HG03175 (cell line): ENCODE data around the gene PANX2.

ENCODE experiments used
- ATAC-seq: cut with Tn5 transposase; IDR thresholded peaks from one replicate; pipeline ENCODE4 v1.9.1; 2021; ENCODE audit warnings: mild to moderate bottlenecking, moderate library complexity; ENCODE audit not compliant: unreplicated experiment

The PANX2 gene

DNA sequence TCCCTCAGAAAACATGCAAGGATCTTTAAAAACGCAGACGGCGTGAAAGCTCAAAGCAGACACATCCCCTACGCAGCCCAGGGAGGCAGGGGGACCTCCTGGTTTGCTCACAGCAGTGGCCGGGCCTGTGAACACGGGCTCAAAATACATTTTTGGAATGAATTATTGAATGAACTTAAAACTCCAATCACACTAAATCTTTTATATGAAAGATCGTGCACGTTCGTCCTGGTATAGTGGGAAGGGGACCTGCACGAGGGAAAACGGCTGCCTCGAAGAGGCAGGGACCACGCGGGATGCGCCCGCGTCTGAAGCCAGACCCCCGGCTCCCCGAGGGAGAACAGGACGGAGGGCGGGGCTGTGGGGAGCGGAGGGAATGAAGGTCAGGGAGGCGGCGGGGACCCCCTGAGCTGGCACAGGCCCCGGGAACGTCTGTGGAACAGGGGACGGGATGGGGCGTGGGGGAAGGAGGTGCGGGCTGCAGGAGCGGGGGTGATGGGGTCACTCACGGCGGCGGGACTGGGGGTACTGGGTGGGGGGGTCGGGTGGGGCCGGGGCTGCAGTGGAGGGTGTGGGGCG lies 1.3 kb upstream of the PANX2 start:
- no peak for ATAC-seq

DNA sequence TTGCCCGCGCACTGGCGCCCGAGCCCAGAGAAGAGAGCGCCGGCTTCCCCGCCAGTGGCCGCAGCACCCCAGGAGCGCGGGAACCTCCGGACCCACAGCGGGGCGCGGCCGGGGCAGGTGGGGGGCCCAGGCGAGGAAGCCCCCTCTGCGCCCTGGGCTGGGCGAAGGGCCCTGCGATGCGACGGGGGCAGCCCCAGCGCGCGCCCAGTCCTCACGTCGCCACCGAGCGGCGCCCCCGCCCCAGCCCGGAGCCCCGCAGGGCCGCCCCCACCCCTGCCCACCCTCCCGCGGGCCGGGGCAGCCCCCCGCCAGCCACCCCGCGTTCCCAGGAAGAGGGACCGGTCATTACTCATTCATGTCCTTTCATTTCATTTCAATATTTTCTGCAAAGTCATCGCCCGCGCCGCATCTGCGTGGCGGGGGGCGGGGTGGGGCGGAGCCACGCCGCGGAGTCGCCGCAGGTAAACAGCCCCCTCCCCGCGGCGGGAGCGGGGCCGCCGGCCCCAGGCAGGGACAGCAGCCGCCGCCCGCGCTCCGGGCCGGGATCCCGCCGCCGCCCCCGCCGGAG lies 673 bp upstream of the PANX2 start:
- no peak for ATAC-seq

DNA sequence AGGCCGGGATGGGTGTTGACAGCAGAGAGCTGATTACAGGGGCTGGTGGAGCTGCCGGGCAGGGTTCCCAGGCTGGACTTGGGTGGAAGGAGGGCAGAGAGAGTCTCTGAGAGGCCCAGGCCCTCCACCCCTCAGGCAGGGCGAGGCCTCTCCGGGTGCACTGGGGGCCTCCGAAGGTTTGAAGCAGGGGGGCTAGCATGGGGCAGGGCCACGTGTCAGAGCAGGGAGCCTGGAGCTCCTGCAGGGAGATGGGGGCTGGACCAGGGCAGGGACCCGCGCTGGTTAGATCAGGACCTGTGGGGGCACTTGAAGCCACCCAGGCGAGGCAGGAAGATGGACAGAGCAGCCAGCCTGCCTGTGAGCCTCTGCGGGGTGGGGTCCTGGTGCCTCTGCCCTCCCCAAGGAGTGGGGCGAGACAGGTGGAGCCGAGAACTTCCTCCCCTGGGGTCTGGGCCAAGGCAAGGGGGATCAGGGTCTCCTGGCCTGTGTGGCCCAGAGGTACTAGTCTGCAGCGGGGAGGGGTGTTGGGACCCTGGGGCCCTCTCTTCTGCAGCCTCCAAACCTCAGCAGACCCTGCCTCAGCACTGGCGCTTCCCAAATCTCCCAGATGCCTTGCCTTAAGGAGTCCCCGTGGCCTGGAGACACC lies 911 bp downstream of the PANX2 start:
- ATAC-seq, result no peak

DNA sequence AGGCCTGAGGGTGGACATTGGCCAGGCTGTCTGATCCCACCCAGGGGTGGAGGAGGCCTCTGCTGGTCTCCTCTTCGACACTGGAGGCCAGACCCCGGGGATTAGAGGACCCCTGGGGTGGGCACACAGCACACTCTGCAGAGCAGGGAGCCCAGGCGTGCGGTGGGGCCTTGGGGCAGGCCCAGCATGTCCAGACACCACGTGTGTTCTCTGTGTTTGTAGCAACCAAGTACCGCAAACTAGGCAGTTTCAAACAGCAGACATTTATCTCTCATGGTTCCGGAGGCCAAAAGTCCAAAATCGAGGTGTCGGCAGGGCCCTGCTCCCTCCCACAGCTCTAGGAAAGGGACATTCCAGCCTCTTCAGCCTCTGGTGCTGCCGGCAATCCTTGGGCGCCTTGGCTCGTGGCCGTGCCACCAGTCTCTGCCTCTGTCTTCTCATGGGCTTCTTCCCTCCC lies 1.5 kb downstream of the PANX2 start:
- no peak for ATAC-seq

DNA sequence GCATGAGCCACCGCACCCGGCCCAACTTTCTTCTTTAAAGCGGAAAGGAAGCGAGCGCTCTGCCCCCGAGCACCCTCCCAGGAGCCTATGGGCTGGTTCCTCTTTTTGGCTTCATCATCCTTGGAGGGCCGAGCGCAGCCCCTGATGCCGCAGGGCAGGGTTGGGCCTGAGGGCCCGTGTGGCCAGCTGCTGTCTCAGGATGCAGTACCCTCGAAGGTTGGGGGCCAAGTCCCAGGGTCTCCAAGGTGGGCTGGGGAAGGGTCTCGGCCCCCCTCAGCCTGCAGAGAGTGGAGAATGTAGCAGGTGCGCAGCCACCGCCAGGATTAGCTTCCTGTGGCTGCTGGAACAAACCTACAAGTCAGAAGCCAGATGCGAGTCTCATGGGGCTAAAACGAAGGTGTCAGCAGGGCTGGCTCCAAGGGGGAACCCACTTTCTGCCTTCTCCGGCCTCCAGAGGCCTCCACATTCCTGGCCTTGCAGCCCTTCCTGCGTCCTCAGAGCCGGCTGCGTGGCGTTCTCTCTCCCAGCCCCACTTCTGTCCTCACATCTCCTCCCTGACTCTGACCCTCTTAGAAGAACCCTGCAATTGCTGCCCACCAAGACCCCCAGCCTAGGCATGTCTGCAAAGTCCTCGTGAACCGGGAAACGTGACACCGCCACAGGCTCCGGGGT lies 2.9 kb downstream of the PANX2 start:
- no peak for ATAC-seq

DNA sequence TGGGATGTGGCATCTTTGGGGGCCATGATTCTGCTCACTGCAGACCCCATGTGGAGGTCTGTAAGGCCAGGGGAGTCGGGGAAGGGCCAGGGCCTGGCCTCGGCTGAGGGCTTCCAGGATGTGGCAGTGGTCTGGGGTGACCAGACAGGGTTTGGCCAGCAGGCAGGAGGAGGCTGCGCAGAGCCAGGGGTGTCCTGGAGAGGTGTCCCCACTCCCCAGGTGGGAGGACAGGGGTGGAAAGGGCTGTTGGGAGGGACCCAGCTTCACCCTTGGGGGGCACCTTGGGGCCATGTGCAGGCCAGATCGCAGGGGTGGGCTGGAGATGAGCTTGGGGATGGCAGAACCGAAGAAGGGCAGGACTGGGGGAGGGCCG lies 3.4 kb downstream of the PANX2 start:
- no peak for ATAC-seq

DNA sequence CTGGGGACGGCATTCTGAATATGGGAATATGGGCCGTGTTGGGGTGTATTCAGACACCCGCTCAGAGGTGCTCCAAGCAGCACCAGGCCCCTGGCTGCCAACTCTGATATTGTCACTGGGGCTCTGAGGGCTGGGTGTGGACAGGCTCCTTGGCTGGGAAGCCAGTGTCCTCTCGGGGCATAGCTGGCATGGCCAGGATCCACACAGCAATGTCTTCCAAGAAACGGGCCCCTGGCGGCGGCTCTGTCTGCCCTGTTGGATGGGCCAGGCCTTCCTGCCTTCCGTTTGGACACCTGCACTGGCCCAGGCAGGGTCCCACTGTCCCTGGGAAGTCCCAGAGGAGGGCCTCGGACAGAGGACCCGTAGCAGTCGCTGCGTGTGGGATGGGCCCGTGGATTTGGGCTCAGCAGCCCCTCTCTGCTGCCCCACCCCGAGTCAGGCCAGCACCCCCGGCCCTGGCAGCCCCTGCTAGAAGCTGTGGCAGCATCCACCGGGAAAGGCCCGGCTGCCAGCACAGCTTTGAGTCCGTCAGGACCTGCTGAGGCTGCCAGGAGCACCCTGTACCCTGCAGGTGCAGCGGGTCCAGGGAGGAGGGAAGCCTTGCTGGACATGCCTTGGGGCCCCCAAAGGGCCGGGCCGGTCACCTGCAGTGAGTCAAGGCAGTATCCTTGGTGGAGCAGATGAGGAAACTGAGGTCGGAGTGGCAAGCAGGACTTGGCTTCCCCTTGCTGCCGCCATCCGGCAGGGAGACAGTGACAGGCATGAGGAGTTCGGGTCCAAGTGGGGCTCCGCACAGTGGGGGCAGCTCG lies 4.1 kb downstream of the PANX2 start:
- no peak for ATAC-seq

DNA sequence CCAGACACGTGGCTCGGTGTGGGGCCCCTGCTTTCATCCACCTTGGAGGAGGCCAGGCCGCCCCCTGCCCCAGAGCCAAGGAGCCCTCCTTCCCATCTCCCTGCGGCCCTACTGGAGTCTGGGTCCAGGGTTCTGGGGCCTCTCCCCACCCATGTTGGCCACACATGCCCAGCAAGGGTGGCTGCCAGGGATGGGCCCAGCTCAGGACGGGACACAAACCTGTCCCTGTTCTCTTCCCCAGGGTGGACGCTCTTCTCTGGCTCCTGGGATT lies 4.6 kb downstream of the PANX2 start:
- no peak for ATAC-seq

DNA sequence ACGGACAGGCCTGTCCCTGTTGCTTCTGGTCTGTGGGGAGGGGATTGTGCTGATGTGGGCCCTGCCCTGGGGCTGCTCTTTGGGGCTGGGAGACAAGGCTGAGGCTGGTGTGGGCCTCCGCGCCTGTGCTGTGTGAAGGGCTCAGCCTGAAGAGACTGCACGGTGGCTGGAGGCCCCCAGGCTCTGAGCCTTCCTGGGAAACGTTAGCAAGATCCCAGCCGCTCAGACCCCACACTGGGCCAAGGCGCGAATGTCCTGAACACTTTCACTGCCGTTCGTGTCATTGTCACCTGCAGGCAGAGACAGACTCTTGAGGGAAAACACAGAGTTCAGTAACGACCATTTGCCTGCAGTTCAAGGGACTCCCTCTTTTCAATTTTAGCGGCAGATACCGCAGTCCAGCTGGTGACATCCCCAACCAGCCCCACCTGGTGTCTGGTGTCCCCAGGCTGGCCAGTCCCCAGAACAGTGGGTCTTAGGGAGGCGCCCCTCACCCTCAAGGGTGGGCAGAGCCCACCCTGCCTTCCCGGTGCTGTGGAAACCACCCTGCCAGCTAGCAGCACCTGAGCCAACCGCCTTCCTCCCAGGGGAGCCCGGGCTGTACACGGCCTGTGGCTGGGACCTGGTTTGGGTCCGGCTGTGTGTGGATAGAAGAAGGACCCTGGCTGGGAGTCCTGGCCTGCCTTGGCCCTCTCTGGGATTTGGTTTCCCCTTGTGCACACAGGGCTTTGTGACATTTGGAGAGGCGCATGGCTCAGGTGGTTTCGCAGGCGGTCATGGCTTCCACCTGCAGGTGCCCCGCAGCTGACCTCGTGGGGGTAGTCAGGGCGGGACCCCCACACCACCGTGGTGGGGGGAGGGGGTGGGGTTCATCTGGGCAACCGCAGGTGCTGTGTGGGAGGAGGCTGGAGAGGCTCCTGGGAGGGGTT lies 5.7 kb downstream of the PANX2 start:
- ATAC-seq, result no peak

DNA sequence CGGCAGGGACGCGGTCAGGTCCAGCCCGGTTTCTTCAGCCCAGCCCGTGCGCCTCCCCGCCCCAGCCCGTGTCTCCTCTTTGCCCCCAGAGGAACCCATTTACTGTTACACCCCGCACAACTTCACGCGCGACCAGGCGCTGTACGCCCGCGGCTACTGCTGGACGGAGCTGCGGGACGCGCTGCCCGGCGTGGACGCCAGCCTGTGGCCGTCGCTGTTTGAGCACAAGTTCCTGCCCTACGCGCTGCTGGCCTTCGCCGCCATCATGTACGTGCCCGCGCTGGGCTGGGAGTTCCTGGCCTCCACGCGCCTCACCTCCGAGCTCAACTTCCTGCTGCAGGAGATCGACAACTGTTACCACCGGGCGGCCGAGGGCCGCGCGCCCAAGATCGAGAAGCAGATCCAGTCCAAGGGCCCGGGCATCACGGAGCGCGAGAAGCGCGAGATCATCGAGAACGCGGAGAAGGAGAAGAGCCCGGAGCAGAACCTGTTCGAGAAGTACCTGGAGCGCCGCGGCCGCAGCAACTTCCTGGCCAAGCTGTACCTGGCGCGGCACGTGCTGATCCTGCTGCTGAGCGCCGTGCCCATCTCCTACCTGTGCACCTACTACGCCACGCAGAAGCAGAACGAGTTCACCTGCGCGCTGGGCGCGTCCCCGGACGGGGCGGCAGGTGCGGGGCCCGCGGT lies 6.5 kb downstream of the PANX2 start:
- no peak for ATAC-seq

DNA sequence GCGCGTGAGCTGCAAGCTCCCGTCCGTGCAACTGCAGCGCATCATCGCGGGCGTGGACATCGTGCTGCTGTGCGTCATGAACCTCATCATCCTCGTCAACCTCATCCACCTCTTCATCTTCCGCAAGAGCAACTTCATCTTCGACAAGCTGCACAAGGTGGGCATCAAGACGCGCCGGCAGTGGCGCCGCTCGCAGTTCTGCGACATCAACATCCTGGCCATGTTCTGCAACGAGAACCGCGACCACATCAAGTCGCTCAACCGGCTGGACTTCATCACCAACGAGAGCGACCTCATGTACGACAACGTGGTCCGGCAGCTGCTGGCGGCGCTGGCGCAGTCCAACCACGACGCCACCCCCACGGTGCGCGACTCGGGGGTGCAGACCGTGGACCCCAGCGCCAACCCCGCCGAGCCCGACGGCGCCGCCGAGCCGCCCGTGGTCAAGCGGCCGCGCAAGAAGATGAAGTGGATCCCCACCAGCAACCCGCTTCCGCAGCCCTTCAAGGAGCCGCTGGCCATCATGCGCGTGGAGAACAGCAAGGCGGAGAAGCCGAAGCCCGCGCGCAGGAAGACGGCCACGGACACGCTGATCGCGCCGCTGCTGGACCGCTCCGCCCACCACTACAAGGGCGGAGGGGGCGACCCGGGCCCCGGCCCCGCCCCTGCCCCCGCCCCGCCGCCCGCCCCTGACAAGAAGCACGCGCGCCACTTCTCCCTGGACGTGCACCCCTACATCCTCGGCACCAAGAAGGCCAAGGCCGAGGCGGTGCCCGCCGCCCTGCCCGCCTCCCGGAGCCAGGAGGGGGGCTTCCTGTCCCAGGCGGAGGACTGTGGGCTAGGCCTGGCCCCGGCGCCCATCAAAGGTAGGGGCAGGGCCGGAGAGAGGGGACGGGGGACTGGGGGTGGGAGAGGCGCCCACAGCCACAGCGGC lies 7.3 kb downstream of the PANX2 start:
- ATAC-seq, result no peak

DNA sequence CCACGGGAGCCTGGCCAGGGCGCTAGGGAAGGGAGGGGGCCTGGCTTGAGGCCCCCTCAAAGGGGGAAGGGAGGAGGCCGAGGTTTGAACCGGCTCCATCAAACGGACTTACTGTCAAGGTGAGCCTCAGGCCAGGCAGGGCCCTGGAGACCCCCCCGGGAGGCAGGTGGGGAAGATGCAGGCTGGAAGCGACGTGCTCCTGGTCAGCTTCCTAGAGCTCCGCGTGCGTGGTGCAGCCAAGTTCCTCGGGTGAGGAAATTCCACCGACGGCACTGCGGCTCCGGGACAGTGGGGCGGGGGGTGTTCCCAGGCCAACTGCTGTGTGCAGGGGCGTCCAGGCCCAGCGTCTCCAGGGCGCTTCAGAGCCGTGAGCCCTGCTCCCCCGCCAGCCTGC lies 7.9 kb downstream of the PANX2 start:
- ATAC-seq, result no peak

DNA sequence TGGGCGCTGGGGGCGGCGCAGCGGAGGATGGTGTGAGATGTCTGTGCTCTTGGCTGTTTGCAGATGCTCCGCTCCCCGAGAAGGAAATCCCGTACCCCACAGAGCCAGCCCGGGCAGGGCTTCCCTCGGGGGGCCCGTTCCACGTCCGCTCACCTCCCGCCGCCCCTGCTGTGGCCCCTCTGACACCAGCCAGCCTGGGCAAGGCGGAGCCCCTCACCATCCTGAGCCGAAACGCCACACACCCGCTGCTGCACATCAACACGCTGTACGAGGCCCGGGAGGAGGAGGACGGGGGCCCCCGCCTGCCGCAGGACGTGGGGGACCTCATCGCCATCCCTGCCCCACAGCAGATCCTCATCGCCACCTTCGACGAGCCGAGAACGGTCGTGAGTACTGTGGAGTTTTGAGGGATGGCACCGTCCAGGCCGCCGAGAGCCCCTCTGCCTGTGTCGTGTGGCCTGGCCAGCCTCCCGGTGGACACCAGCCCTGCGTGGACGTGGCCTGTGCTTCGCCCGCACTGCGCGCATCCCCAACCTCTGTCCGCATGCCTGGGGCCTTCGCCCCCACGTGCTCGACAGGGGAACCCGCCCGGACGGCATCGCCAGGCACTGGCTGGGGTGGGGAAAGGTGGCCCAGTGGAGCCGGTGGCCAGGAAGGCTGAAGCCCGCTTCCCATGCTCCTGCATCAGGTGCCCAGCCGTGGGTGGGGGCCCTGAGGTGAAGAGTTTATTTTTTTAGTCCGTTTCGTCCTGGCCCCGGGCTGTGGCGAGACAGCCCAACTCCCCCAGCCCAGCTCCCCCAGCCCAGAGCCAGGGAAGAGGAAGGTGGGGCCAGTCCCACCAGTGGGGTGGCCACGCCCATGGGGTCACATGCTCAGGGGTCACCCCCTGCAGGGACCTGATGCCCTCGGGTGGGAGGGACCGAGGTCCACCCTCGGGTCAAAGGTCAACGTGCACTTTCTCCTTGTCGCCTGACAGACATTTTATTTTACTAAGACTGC lies 8.6 kb downstream of the PANX2 start:
- no peak for ATAC-seq

DNA sequence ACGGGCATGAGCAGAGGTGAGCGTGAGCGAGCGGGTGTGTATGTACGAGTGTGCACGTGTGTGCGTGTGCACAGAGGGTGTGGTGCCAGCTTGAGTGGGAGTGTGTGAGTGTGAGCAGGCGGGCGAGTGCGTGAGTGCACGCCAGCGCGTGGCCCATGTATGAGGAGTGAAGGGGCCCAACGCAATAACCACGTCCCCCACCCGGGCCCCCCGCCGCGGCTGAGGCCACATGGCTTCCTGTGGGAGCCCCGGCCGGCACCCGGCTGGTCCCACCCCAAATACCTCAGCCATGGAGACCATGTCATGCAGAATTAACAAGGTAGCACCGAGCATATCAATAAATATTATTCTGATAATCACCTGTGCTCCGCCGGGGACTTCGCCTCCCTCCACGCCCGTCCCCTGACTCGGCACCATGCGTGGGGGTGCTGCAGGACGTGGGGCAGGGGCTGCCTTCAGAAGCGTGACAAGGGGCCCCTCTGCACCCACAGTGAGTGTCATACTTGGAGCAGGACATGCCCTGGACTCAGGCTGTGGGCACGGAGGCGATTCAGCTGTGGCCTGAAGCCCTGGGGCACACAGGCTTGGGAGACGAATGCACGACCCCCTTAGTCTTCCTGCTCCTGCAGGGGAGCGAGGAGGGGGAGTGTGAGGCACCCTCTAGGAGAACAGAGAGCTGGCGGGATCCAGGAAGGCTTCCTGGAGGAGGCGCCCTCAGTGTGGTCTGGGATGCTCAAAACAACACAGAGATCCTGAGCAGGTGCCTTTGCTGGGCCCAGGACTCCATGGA lies 9.6 kb downstream of the PANX2 start:
- no peak for ATAC-seq

DNA sequence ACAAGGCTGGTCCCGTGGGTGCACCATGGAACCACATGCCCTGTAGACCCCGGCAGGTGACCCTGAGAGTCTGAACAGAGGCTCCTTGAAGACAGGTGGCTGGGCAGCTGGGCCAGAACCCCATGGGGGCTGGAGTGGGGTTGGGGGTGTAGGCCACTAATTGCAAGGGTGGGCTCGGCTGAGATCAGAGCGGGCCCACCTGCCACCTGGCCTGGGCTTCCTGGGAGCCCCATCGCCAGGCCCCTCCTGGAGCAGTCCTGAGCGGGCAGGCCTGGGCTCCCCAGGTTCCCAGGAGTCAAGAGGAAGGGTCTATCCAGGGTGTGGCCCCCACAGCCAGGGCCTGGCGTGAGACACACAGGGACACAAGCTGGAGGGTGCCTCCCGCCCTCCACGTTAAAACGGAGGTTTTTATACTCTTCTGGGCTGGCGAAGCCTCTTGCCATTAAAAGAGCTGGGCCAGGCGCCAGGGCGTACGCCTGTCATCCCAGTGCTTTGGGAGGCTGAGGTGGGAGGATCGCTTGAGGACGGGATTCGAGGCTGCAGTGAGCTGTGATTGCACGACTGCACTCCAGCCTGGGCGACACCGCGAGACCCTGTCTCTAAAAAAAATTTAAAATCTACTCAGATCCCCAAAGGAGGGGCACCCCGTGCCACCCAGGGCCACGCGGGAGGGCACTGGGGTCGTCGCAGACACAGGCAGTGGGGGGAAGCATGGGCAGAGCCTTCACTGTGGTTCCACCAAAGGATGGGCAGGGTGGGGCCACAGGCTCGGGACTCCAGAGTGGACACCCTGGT lies 10.4 kb downstream of the PANX2 start:
- no peak for ATAC-seq
